Measurements from ENCODE around the gene DUSP6.

- TF ChIP-seq TAF1 (IDR thresholded peaks at IDR 0.05; ENCODE audit: low read depth) (no peak), YY1 (IDR thresholded peaks at IDR 0.05; ENCODE audit: low read depth) (no peak), RAD21 (IDR thresholded peaks at IDR 0.05; ENCODE audit: low read depth) (no peak)
These were observed 33.8 kb upstream of the DUSP6 start for GRCh38 chr12:89386138-89386537.
